Transverse colon (tissue), 4 donors: Measurements from ENCODE around the gene SF3A2. TPM values are rescaled to one million over a fixed set of nuclear protein-coding genes. Genes with fewer than 3 reads are reported as not detected.

ENCODE experiments used
- DNase-seq: peaks from one replicate; pipeline ENCODE4 v3.0.0-alpha.2; 2019
- H3K27ac ChIP-seq, 4 donors: fragments of 200-600 bp; sonication (generic); 2 replicates each; pipeline ENCODE4 v1.5.1; 2016 to 2018; ENCODE audit warnings: inconsistent platforms in 4 of 4
- H3K27me3 ChIP-seq: fragments of 200-600 bp; sonication (generic); 2 replicates; pipeline ENCODE4 v1.5.1; 2017; ENCODE audit warnings: inconsistent platforms
- H3K36me3 ChIP-seq, 4 donors: fragments of 200-600 bp; sonication (generic); 2 replicates each; pipeline ENCODE4 v1.5.1; 2017 to 2019; ENCODE audit warnings: inconsistent platforms in 4 of 4
- H3K4me1 ChIP-seq, 4 donors: fragments of 200-600 bp; sonication (generic); 2 replicates each; pipeline ENCODE4 v1.5.1; 2017 to 2020; ENCODE audit warnings: inconsistent platforms in 4 of 4
- H3K4me3 ChIP-seq, 4 donors: fragments of 200-600 bp; sonication (generic); 1 replicate in 1 of 4; 2 replicates in 3 of 4; pipeline versions ENCODE4 v1.5.1 to v1.6.1; 2017 to 2019; ENCODE audit warnings: inconsistent platforms in 4 of 4
- H3K9me3 ChIP-seq, 2 donors: fragments of 200-600 bp; sonication (generic); 2 replicates each; pipeline ENCODE4 v1.5.1; 2017 to 2019; ENCODE audit warnings: inconsistent platforms in 2 of 2
- CTCF ChIP-seq, 5 experiments: fragments of 200-600 bp in 3 of 5; fragments of 450-650 bp in 2 of 5; sonication (generic) in 3 of 5; IDR thresholded peaks; 1 replicate in 2 of 5; 2 replicates in 3 of 5; pipeline ENCODE4 v1.5.1; 2016 to 2017; ENCODE audit warnings: antibody characterized with exemption in 5 of 5, inconsistent platforms in 3 of 5, mild to moderate bottlenecking in 2 of 5, moderate library complexity in 1 of 5
- EP300 ChIP-seq: sonication (generic); formaldehyde crosslinking; IDR thresholded peaks from one replicate; pipeline ENCODE4 v1.6.1; 2017; ENCODE audit warnings: antibody characterized with exemption, low read depth
- POLR2A ChIP-seq: fragments of 450-650 bp; IDR thresholded peaks from one replicate; pipeline ENCODE4 v1.6.1; 2016; ENCODE audit warnings: antibody characterized with exemption, mild to moderate bottlenecking, moderate library complexity
- POLR2AphosphoS5 ChIP-seq, 3 donors: sonication (generic); formaldehyde crosslinking; IDR thresholded peaks; one replicate each; pipeline ENCODE4 v1.6.1; 2016; ENCODE audit warnings: antibody characterized with exemption in 3 of 3
- WGBS, 2 donors: methylation state at CpG; one replicate each; pipeline ENCODE4 v1.1.5; 2018; ENCODE audit warnings: low coverage in 1 of 2; 5-methylcytosine and 5-hydroxymethylcytosine counted together
- in situ Hi-C, 4 donors: fragments of 200-750 bp; cut with MboI; loops; one replicate each; pipeline versions ENCODE4 v1.15.0 to v1.15.1; 2017; ENCODE audit warnings: low sequenced_read_pairs in 3 of 4, low pct_ligation_motif_present in 1 of 4, low pct_unique_long_range_greater_than_20kb in 1 of 4
- intact Hi-C: fragments of 100-400 bp; cut with DNase I; formaldehyde crosslinking; loops from one replicate; pipeline ENCODE4 v1.15.1; 2023; ENCODE audit warnings: low total_unique reads
- total RNA-seq, 4 donors: library from RNA; depleted of rRNA; stranded (reverse); fragments of >200 nt; gene quantifications; one replicate each; pipeline ENCODE4 v1.1.0, GENCODE V29; 2016

Gene SF3A2
- total RNA-seq, 4 donors from 2014 or later: 35.8 to 54.6 (median 41.6) TPM

- no peak for DNase-seq
- intact Hi-C loops: loop anchor here (2.0 kb wide), 1 partner anchor 36 kb away; no protein-coding TSS in a partner anchor
- no peak for TF ChIP-seq POLR2AphosphoS5 (IDR thresholded peaks at IDR 0.05)
- no peak for TF ChIP-seq EP300
- TF ChIP-seq POLR2A: no peak
- no peak for TF ChIP-seq CTCF (IDR thresholded peaks at IDR 0.05)
- Histone ChIP-seq H3K27ac (peak overlapping the region; percentile 96 to 99 (median 98)), H3K9me3 (no peaks in the 10 kb centered on the region), H3K4me1 (peaks cover 52 to 75% (median 72%) of the 10 kb centered on the region in 4 donors), H3K36me3 (peaks cover 0 to 5% (median 0%) of the 10 kb centered on the region in 4 donors), H3K27me3 (no peaks in the 10 kb centered on the region), H3K4me3 (peak overlapping the region; percentile 51 to 98 (median 90))
- WGBS, 2 donors: 40 to 52% methylated on average over 13 to 41 of the region's 43 CpGs
- in situ Hi-C loops: no loop called here
Measured at GRCh38 chr19:2237051-2237868, 636 bp downstream of the SF3A2 start.

- Histone ChIP-seq H3K4me1 (peaks cover 53 to 81% (median 75%) of the 10 kb centered on the region in 4 donors), H3K9me3 (no peaks in the 10 kb centered on the region), H3K27ac (peak overlapping the region; percentile 96 to 99 (median 98)), H3K36me3 (peaks cover 0 to 5% (median 0%) of the 10 kb centered on the region in 4 donors), H3K27me3 (no peaks in the 10 kb centered on the region), H3K4me3 (peak overlapping the region in 3 of 4 donors; percentile 85 to 98 (median 95))
- intact Hi-C loops (loop anchor here (2.0 kb wide), 1 partner anchor 35 kb away; no protein-coding TSS in a partner anchor), in situ Hi-C loops (no loop called here)
- TF ChIP-seq CTCF (IDR thresholded peaks at IDR 0.05) (no peak), EP300 (no peak), POLR2AphosphoS5 (IDR thresholded peaks at IDR 0.05) (no peak), POLR2A (no peak)
- 66 to 94% methylated on average over 6 of the region's 6 CpGs for WGBS, 2 donors
- no peak for DNase-seq
Measured at GRCh38 chr19:2237869-2238153, 1.2 kb downstream of the SF3A2 start.

GRCh38 chr19:2239173-2239572 lies 2.5 kb downstream of the SF3A2 start:
- DNase-seq: no peak
- Histone ChIP-seq H3K27ac (peak overlapping the region in 3 of 4 donors; percentile 40 to 62 (median 61)), H3K4me3 (peak overlapping the region in 1 of 4 donors; percentile 39), H3K4me1 (peaks cover 52 to 79% (median 77%) of the 10 kb centered on the region in 4 donors), H3K9me3 (no peaks in the 10 kb centered on the region), H3K27me3 (no peaks in the 10 kb centered on the region), H3K36me3 (peaks cover 0 to 12% (median 6%) of the 10 kb centered on the region in 4 donors)
- intact Hi-C loops (no loop called here), in situ Hi-C loops (no loop called here)
- no peak for TF ChIP-seq POLR2A
- no peak for TF ChIP-seq EP300
- TF ChIP-seq CTCF (IDR thresholded peaks at IDR 0.05): no peak
- TF ChIP-seq POLR2AphosphoS5 (IDR thresholded peaks at IDR 0.05): no peak
- 54 to 55% methylated on average over 8 to 10 of the region's 10 CpGs for WGBS, 2 donors
